Measurements from ENCODE around the gene SMARCC2.

GRCh38 chr12:56219840-56220239 is 30.6 kb upstream of the SMARCC2 start:
- TF ChIP-seq CTCF (conservative IDR thresholded peaks at IDR 0.05 in 1 of 2, IDR thresholded peaks at IDR 0.05 in 1 of 2; ENCODE audit: extremely low read depth in 1 of 2, insufficient read depth in 1 of 2, low read depth in 1 of 2, low read length in 2 of 2): no peak
- TF ChIP-seq EZH2 (IDR thresholded peaks at IDR 0.05; ENCODE audit: borderline replicate concordance, low read length): no peak
